HEK293 (cell line): ENCODE results near the gene IMPG1.

Source experiments
- CTCF ChIA-PET: fragments of 350-600 bp; formaldehyde crosslinking; extraction: SDS; loops from one replicate; lab custom pipeline; 2021; ENCODE audit warnings: antibody characterized with exemption; lab: Yijun Ruan, JAX
- POLR2A ChIA-PET: fragments of 300-600 bp; formaldehyde crosslinking; extraction: SDS; loops from one replicate; lab custom pipeline; 2020; ENCODE audit warnings: antibody characterized with exemption, inconsistent platforms; lab: Yijun Ruan, JAX
- H3K27ac ChIP-seq: fragments of 200-500 bp; sonication (Bioruptor generic); 2 replicates; pipeline ENCODE4 v1.5.1; 2014; ENCODE audit warnings: low read depth, low read length, control low read depth, inconsistent platforms; ENCODE audit errors: extremely low read depth
- H3K36me3 ChIP-seq, 2 experiments: fragments of 200-500 bp in 1 of 2; sonication (Bioruptor generic) in 1 of 2; 1 replicate in 1 of 2; 2 replicates in 1 of 2; pipeline ENCODE4 v1.5.1; 2014 to 2017; ENCODE audit warnings: inconsistent platforms in 2 of 2, low read length in 2 of 2; ENCODE audit not compliant: control insufficient read depth in 2 of 2, insufficient read depth in 1 of 2
- H3K4me1 ChIP-seq: fragments of 200-500 bp; sonication (Bioruptor generic); 2 replicates; pipeline ENCODE4 v1.5.1; 2014; ENCODE audit warnings: mild to moderate bottlenecking, low read length, inconsistent platforms; ENCODE audit not compliant: control insufficient read depth, insufficient read depth
- H3K4me3 ChIP-seq: 2 replicates; pipeline ENCODE4 v1.5.1; 2011; ENCODE audit warnings: low read depth, mild to moderate bottlenecking, control low read depth, low read length, moderate library complexity
- H3K9me3 ChIP-seq: fragments of 200-500 bp; sonication (Bioruptor generic); 2 replicates; pipeline ENCODE4 v1.5.1; 2014; ENCODE audit warnings: low read depth, low read length, inconsistent platforms; ENCODE audit not compliant: control insufficient read depth, insufficient read depth
- AEBP2 ChIP-seq: fragments of 450-650 bp; formaldehyde crosslinking; IDR thresholded peaks from 2 replicates; pipeline ENCODE4 v1.5.1; 2016; ENCODE audit warnings: missing biosample characterization, missing genetic modification characterization, borderline replicate concordance
- ATF2 ChIP-seq: fragments of 450-650 bp; formaldehyde crosslinking; IDR thresholded peaks from 2 replicates; pipeline ENCODE4 v1.5.1; 2016; ENCODE audit warnings: missing biosample characterization, missing genetic modification characterization, low read depth
- EGR2 ChIP-seq: fragments of 450-650 bp; formaldehyde crosslinking; IDR thresholded peaks from 2 replicates; pipeline ENCODE4 v1.5.1; 2016; ENCODE audit warnings: low read depth, missing biosample characterization, missing genetic modification characterization
- FEZF1 ChIP-seq: fragments of 450-650 bp; formaldehyde crosslinking; IDR thresholded peaks from 2 replicates; pipeline ENCODE4 v1.5.1; 2016; ENCODE audit warnings: missing biosample characterization, missing genetic modification characterization
- GLI4 ChIP-seq: fragments of 450-650 bp; formaldehyde crosslinking; IDR thresholded peaks from 2 replicates; pipeline ENCODE4 v1.5.1; 2016; ENCODE audit warnings: missing biosample characterization, missing genetic modification characterization
- HOXD13 ChIP-seq: sonication (generic); formaldehyde crosslinking; IDR thresholded peaks from 2 replicates; pipeline ENCODE4 v1.8.0; 2022; ENCODE audit warnings: missing genetic modification reagents, borderline replicate concordance
- INSM2 ChIP-seq: fragments of 450-650 bp; formaldehyde crosslinking; IDR thresholded peaks from 2 replicates; pipeline ENCODE4 v1.5.1; 2016; ENCODE audit warnings: missing biosample characterization, missing genetic modification characterization
- KLF1 ChIP-seq: fragments of 450-650 bp; formaldehyde crosslinking; IDR thresholded peaks from 2 replicates; pipeline ENCODE4 v1.5.1; 2016; ENCODE audit warnings: missing biosample characterization, missing genetic modification characterization
- MEIS1 ChIP-seq: sonication (generic); formaldehyde crosslinking; IDR thresholded peaks from 2 replicates; pipeline ENCODE4 v1.8.1; 2022; ENCODE audit warnings: missing genetic modification reagents, mild to moderate bottlenecking, borderline replicate concordance
- OVOL3 ChIP-seq: fragments of 450-650 bp; formaldehyde crosslinking; IDR thresholded peaks from 2 replicates; pipeline ENCODE4 v1.5.1; 2016; ENCODE audit warnings: missing biosample characterization, missing genetic modification characterization
- SETDB1 ChIP-seq: IDR thresholded peaks from one replicate; pipeline ENCODE4 v1.6.1; 2017; ENCODE audit warnings: mild to moderate bottlenecking, low read length, moderate library complexity, mixed read lengths; ENCODE audit not compliant: insufficient read length
- ZBTB10 ChIP-seq: fragments of 450-650 bp; formaldehyde crosslinking; IDR thresholded peaks from 2 replicates; pipeline ENCODE4 v1.5.1; 2016; ENCODE audit warnings: missing biosample characterization, missing genetic modification characterization
- ZBTB11 ChIP-seq: fragments of 450-650 bp; formaldehyde crosslinking; conservative IDR thresholded peaks from 2 replicates; pipeline ENCODE4 v1.5.1; 2016; ENCODE audit warnings: low read depth, missing biosample characterization, missing genetic modification characterization
- ZBTB17 ChIP-seq: fragments of 450-650 bp; formaldehyde crosslinking; IDR thresholded peaks from 2 replicates; pipeline ENCODE4 v1.5.1; 2016; ENCODE audit warnings: missing biosample characterization, missing genetic modification characterization
- ZBTB48 ChIP-seq: fragments of 450-650 bp; formaldehyde crosslinking; IDR thresholded peaks from 2 replicates; pipeline ENCODE4 v1.5.1; 2016; ENCODE audit warnings: missing biosample characterization, missing genetic modification characterization
- ZFP37 ChIP-seq: fragments of 450-650 bp; formaldehyde crosslinking; IDR thresholded peaks from 2 replicates; pipeline ENCODE4 v1.5.1; 2016; ENCODE audit warnings: missing biosample characterization, missing genetic modification characterization
- ZFP41 ChIP-seq: fragments of 450-650 bp; formaldehyde crosslinking; IDR thresholded peaks from 2 replicates; pipeline ENCODE4 v1.5.1; 2016; ENCODE audit warnings: missing biosample characterization, missing genetic modification characterization, borderline replicate concordance
- ZNF311 ChIP-seq: fragments of 450-650 bp; formaldehyde crosslinking; IDR thresholded peaks from 2 replicates; pipeline ENCODE4 v1.5.1; 2017; ENCODE audit warnings: missing biosample characterization, missing genetic modification characterization, borderline replicate concordance
- ZNF335 ChIP-seq: fragments of 450-650 bp; formaldehyde crosslinking; conservative IDR thresholded peaks from 2 replicates; pipeline ENCODE4 v1.5.1; 2016; ENCODE audit warnings: missing biosample characterization, missing genetic modification characterization
- ZNF341 ChIP-seq: fragments of 450-650 bp; formaldehyde crosslinking; IDR thresholded peaks from 2 replicates; pipeline ENCODE4; 2016; ENCODE audit warnings: low read depth, missing biosample characterization, missing genetic modification characterization
- ZNF391 ChIP-seq: fragments of 450-650 bp; formaldehyde crosslinking; IDR thresholded peaks from 2 replicates; pipeline ENCODE4 v1.5.1; 2016; ENCODE audit warnings: low read depth, missing biosample characterization, missing genetic modification characterization, borderline replicate concordance
- ZNF555 ChIP-seq: fragments of 450-650 bp; formaldehyde crosslinking; conservative IDR thresholded peaks from 2 replicates; pipeline ENCODE4 v1.5.1; 2017; ENCODE audit warnings: missing biosample characterization, mild to moderate bottlenecking, missing genetic modification characterization, inconsistent platforms
- ZNF645 ChIP-seq: fragments of 450-650 bp; formaldehyde crosslinking; IDR thresholded peaks from 2 replicates; pipeline ENCODE4; 2016; ENCODE audit warnings: missing biosample characterization, missing genetic modification characterization
- ZNF777 ChIP-seq: fragments of 450-650 bp; formaldehyde crosslinking; IDR thresholded peaks from 2 replicates; pipeline ENCODE4 v1.5.1; 2017; ENCODE audit warnings: missing biosample characterization, missing genetic modification characterization, borderline replicate concordance

Gene IMPG1

GRCh38 chr6:75926293-75927168 lies 145.9 kb downstream of the IMPG1 start (continued):
- TF ChIP-seq ZBTB10 (tag by site-specific recombination) (no peak), ZFP41 (tag by site-specific recombination) (no peak), KLF1 (no peak), ZBTB17 (tag by site-specific recombination) (no peak), OVOL3 (tag by site-specific recombination) (no peak)

GRCh38 chr6:75922226-75922625 lies 150.2 kb downstream of the IMPG1 start:
- Histone ChIP-seq H3K4me1 (no peaks in the 10 kb centered on the region), H3K9me3 (no peaks in the 10 kb centered on the region), H3K27ac (no peak overlapping the region), H3K36me3 (peaks cover 0 to 17% of the 10 kb centered on the region in 2 experiments; a peak in 1 of 3 replicates), H3K4me3 (no peak overlapping the region)
- no peak for TF ChIP-seq ZNF555 (tag by site-specific recombination)
- TF ChIP-seq ZNF335 (tag by site-specific recombination): no peak
- no peak for TF ChIP-seq SETDB1
- TF ChIP-seq ZNF645: no peak
- TF ChIP-seq MEIS1 (CRISPR knock-in tag): no peak
- TF ChIP-seq ZBTB11 (tag by site-specific recombination): no peak
- no peak for TF ChIP-seq ZNF341
- no peak for TF ChIP-seq GLI4
- no peak for TF ChIP-seq HOXD13 (CRISPR knock-in tag)
- TF ChIP-seq AEBP2 (tag by site-specific recombination): no peak
- no peak for TF ChIP-seq ATF2 (tag by site-specific recombination)
- no peak for TF ChIP-seq ZNF311
- TF ChIP-seq ZNF391 (tag by site-specific recombination): no peak
- no peak for TF ChIP-seq ZNF777 (tag by site-specific recombination)
- TF ChIP-seq EGR2 (tag by site-specific recombination): no peak
- no peak for TF ChIP-seq ZFP37 (tag by site-specific recombination)
- TF ChIP-seq ZBTB48: no peak
- TF ChIP-seq INSM2: no peak
- no peak for TF ChIP-seq FEZF1 (tag by site-specific recombination)
- CTCF ChIA-PET: interaction anchor here (1.3 kb wide), 1 partner anchor 29 kb away, joined by 4 read pairs; no protein-coding TSS in a partner anchor
- POLR2A ChIA-PET: no interaction called here
